ENCODE results near the gene RAB44.

The RAB44 gene

DNA sequence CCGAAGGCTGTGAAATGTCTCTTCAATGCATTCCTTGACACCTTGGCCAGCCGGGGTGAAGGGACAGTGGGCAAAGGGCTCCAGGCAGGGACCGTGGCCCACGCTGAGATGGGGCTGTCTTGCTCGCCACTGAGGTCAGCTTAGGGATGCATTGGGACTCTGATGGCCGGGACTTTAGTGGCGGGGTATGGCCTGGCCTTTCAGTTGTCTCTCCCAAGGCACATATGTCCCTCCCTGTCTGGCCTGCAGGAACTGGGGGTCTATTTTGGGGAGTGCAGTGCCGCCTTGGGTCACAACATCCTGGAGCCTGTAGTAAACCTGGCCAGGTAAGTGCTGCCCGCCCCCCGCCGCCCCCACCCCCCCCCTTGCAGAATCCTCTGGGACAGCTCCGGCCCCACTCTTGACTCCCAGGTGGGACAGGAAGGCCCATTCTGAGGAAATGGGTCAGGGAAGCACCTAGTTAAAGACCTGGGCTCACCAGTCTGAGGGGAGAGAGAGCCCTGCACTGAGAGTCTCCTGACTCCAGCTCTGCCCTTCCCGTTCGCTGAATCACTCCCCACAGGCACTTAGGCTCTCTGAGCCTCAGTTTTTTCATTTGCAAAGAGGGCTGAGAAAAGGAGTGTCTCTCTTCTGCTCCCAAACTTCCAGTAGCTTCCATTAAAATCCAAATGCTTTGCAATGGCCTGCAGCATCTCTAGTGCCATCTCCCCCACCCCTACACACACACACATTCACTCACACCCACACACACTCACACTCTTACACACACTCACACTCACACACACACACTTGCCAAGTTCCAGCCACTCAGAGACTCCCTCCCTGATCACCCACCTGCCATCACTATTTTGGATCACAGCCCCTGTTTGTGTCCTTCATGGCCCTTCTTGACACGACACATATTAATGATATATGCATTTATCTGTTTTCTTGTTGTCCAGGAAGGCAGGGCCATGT lies 33.1 kb downstream of the RAB44 start:
- no peak for DNase-seq

DNA sequence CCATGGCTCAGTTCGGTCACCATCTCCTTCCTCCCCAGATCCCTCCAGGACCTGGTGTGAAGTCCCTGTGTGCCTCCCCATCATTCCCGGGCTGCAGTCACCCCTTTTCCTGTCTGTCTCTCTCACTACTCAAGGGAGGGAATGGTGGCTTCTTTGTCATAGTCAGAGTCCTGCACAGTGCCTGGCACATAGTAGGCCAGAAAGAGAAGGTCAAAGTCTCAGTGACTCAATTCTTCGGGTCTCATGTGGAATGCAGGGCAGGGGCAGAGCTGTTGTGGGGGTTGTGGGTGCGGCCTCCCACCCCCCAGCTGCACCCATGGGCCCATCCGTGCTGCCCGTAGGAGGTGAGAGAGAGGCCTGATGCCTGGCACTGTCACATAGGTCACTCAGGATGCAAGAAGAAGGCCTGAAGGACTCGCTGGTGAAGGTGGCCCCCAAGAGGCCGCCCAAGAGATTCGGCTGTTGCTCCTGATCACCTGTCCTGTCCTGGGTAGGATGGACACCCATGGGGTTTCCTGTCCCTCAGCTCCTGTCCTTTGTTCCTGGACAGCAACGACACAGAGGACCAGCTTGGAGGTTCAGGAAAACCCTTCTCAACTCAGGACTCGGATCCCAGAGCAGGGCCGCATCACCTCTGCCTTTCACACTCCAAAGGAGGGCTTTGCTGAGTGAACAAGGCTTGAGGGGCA lies 34.1 kb downstream of the RAB44 start:
- DNase-seq, result no peak

DNA sequence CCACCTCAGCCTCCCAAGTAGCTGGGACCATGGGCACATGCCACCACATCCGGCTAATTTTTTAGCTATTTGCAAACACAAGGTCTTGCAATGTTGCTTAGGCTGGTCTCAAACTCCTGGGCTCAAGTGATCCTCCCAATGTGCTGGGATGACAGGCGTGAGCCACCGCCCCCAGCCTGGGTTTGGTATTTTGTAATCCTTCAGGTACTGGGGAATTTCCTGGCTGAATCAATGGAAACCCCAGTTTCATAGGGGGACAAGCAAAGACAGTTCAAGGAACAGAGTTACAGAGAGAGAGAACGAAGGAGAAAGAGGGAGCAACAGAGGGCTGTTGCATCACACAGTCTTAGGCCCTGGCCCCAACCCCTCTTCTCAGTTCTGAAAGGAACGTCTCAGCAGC lies 35.7 kb downstream of the RAB44 start:
- DNase-seq, result no peak

DNA sequence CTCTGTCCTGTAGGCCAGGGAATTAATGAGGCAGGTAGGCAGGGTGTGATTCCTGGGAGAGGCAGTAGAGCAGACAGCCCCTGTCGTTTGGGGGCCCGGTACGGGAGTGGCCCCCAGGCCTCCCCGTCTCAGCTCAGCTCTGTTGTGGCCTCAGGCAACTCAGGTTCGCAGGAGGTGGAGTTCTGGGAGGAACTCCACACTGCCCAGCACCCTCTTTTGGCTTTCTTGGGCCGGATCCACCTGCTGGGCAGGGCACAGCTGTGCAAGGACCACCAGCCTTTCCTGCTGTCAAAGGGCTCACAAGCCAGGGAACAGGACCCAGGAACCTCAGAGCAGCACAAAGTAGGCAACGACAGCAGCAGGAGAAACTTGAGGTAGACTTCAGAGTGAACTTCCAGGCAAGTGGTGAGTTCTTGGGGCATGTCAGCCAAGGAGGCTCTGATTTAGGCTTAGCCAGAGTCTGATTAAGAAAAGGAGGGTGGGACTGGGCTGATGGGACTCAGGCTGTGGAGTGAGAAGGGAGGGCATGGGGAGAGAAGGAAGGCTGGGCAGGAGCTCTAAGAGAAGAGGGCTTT lies 36.9 kb downstream of the RAB44 start:
- no peak for DNase-seq

DNA sequence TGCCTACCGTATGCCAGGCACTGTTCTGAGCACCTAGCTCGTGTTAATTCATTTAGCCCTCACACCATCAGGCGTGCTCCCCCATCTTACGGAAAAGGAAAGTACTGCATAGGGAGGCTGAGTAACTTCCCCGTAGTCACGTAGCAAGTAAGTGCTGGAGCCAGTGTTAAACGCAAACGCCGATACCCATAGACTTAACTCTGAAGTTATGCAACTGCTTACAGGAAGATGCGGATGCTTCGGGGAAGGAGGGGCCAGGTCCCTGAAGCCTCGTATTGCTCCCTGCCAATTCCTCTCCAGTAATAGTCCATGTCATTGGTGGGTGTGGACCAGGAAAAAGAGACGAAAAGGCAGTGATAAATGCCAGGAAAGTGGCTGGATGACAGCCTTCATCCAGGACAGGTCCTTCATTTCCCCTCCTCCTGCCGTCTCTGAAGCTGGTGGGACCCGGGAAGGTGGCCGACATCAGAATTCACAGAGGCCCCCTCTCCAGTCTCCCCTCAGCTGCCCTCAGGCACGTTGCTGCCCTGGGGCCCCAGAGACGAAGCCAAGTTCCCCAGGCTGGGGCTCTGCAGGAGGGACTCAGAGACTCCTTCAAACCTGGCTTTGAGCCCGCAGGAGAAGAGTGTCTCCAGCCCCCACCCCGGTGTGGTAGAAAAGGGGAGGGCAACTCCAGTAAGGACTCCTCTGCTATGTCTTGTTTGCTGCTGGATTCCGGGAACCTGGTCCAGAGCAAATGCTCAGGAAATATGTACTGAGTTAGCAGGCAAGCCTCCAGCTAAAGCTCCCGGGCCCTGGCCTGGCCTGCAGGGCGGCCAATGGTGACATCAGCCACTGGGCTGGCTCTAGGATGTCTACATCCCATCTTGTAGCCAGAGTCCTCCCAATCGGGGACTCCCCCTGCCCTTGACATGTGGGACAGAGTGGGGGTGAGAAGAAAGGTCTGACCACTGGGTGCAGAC lies 37.8 kb downstream of the RAB44 start:
- DNase-seq, result peak; percentile 82

DNA sequence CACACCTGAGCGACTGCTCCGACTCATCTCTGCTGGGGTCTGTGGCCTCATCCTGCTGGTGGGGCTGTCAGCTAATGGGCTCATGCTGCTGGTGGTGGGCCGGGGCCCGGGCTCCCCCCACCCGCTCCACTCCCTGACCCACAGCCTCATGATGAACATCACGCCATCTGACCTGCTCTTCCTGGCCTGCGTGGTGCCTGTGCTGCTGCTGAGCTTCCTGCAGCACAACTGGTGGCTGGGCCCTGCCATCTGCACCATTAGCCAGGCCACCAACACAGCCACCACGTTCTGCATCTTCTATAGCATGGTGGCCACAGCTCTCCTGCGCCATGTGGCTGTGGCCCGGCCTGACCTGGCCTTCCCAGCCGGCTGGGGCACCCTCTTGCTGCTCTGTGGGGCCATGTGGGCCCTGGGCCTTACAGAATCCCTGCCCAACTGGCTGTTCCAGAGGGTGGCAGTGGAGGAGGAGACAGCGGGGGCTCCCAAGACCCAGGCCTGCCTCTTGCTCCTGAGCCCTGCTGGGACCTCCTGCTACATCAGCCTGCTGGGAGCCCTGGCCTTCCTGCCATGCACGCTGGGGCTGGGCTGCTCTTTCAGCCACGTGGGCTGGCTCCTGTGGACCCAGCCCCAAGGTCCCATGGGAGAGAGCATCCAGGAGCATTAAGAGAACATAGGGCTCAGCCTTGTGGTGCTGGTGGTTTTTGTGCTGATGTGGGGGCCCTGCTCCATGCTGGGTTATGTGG lies 39.6 kb downstream of the RAB44 start:
- no peak for DNase-seq

DNA sequence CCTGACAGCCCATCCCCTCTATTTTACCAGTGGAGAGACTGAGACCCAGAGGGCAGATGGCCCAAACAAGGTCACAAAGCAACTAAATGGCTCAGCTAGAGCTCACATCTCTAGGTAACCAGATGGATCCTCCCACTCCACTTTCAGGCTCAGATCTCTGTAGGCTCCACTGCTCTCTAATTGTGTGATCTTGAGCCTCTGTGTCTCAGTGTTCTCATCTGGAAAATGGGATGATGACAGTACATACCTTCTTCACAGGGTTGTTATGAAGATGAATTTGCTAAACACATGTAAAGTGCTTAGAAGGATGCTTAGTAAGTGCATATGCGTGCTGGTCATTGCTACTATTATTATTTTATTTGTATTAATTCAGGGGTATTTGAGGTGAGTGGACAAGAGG lies 40.5 kb downstream of the RAB44 start:
- no peak for DNase-seq

DNA sequence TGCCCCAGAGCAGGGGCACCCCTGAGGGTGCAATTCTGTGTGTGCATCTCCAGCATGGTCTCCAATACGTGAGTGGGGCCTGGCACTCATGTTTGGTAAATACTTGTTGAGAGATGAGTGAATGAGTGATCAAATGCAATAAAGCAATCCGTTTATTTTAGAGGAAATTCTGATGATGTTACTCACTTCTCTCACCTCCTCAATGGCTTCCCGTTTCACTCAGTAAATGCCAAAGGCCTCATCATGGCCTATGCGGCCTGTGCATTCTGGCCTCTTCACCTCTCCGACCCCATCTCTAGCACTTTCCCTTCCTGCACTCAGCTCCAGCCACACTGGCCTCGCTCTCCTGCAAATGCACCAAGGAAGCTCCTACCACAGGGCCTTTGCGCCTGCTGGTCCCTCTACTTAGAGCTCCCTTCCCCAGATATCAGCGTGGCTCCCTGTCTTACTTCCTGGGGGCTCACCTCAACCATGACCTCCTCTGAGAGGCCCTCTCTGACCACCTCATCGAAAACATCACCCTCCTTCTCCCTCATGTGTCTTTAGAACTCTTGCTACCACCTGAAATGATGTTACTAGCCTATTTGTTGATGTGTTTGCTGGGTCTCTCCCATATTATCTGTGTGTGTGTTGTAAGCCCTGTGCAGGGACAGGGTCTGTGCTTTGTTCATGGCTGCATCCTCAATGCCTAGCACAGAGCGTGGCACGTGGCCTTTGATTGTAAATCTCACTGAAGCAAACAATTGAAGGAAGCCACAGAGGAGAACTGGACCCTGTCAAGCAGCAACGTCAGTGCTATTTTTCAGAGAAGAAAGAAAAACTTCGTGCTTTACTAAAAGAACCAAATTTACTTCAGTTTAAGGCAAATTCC lies 42.6 kb downstream of the RAB44 start:
- no peak for DNase-seq

DNA sequence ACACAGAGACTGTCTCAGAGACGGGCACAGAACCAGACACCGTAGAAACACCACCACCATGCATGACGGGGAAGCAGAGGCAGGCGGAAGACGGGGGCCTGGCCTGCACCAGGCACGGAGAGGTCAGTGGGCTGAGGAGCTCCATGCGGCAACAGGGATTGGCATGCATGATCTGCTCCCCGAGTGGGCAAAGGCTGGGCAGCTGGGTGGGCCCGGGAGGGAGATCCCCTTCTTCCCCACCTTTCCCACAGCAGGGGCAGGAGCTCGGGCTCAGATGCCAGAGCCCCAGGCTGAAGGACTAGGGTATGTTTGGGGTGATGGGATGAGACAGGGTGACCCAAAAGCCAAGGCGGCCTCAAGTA lies 43.2 kb downstream of the RAB44 start:
- no peak for DNase-seq

DNA sequence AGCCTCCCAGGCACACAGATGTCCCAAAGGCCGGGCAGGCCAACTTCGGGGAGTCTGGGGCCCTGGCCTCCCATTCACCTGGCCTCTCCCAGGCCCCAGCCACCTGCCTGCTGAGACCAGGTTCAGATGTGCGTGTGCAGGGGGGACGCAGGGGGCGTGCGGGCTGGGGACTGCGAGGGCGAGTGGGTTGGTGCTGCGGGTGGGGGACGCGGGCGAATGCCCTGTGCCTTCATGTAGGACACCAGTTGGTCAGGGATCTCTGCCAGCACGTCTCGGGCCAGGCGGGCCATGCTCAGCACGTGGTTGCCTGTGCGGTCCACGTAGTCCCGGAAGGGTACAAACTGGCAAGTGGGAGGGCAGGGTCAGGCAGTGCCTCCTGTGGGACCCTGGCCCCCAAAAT lies 44.5 kb downstream of the RAB44 start:
- no peak for DNase-seq

DNA sequence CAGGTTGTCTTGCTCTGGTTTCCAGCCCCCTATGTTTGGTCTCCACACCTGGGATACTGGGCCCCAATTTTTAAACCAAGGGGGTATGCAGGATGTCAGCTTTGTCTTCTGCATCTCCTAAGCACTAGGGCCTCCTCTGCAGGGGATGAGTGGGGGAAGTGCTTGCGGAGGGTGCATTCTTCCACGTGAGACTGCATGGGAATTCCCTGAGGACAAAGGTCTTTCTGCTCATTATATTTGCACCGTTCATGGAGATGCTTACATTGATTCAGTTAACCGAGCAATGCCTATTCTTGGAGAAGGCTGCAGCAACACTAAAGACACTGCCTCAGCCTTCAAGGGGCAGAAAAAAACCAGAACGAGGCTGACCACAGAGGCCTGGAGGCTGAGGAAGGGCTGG lies 45.4 kb downstream of the RAB44 start:
- no peak for DNase-seq

DNA sequence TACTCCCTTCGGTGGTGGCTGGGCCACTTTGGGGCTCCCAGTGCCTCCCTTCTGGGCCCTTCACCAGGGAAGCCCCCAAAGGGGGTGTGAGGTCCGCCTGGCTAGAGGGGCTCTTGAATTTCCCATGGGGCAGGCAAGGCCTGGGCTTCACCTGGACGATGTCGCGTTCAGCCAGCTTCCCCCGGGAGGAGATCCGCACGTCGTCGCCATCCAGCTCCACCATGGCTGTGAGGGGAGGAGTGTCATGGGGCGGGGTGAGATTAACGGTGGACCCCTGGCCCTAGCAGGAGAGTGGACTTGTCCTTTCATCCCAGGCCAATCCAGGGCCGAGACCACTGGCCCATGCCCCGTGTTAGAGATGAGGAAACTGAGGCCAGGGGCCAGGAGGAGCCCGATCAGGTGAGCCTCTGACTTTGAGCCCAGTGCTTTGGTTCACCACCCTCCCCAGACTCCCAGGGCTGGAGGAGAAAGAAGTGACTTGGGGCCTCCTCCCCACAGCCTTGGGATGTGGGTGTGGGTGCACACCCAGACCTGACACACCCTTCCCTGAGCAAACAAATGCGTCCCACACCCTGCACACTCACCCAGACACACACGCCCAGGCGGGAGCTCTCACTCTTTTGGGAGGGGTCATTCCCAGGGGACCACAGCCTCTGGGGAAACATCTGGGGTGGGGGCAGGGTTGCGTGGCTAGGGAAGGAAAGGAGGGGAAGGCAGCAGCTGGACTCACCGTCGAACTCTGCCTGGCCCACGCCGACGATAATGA lies 46.1 kb downstream of the RAB44 start:
- DNase-seq, result no peak

DNA sequence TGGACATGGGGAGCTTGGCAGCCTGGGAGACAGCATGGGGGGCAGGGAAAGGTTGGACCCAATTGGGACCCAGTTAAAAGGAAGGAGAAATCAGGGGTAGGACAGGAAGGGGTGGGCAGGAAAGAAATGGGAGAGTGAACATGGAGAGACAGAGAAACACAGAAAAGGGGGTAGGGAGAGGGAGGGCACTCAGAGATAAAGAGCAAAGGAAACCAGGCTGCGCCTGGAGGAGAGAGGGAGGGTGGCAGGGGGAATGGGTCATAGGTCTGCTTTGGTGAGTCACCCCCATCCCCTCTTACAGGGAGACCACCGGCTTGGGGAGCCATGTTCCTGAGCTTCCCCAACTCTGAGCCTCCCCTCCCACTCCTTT lies 46.7 kb downstream of the RAB44 start:
- DNase-seq, result no peak

DNA sequence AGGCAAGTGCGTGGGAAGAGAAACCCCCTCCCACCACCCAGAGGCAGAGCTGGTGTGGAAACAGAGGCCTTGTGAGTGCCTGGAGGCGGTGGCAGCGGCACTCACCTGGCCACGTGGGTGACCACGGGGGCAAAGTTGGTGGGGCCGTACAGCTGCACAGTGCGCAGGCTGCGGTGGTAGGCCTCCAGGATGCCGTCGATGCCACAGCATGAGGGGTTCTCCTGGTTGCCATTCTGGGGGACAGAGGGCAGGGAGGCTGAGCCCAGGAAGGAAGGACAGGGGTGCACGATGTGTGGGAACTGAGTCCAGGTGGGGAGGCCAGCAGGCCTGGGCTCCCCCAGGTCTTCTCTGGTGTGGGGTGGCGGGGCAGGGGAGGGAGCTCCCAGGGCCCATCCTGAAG lies 47.7 kb downstream of the RAB44 start:
- no peak for DNase-seq

DNA sequence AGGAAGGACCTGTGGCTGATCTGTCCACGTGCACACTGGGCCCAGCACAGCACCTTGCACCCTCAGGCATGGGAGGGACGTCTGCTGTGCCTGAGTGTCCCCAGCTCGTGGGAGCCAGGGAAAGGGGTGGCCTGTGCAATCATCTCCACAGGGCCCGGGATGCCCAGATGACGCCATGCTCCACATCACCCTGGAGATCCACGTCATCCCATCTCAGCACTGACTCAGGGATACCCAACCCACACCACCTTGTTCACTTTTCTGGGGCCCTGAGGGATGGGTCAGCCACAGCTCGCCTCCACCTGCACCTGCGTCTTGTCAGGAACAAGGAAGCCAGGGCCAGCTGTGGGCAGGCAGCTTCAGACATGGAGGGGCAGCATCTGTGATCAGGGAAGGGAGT lies 48.2 kb downstream of the RAB44 start:
- no peak for DNase-seq

DNA sequence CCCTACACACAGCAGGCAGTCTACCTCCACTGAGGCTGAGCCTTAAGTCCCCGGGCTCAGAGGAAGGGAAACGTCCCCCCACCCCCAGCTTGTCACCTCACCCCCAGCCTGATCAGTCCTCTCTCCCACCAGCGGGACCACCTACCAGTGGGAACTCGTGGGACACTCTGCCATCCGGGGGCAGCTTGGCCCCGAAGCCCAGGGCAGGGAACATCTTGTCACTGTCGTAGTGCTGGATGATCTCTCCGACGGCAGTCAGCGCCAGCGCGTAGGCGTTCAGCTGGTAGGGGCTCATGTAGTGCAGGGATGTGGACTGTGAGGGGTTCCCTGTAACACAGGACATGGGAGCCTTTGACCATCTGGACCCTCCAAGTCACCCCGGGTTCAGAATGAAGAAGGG lies 48.6 kb downstream of the RAB44 start:
- no peak for DNase-seq

DNA sequence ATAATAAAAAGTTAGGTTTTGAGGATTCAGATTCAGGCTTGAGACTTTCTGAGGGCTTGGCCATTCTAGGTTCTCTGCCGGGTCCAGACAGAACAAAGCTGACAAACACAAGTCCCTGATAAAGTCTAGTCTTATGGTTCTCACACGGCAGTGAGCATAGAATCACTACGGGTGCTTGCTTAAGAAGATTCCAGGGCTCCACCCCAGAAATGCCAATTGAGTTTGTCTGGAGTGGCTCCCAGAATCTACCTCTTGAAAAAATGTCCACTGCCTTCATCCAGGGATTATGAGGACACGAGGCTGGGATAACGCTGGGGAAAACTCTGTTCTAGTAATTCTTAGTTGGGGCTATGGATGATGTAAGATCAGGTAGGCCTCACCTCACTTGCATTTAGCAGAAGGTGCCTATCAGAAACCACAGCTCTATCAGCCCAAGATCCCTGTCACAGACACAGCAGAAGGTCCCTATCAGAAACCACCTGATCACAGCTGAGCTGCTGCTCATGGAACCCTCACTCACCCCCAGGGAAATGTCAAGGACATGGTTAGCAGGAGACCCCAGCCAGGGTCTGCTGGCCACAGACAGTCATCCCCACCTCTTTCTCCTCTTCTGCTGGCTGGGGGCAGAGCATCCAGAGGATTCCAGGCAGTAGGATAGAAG lies 52.3 kb downstream of the RAB44 start:
- DNase-seq, result no peak

DNA sequence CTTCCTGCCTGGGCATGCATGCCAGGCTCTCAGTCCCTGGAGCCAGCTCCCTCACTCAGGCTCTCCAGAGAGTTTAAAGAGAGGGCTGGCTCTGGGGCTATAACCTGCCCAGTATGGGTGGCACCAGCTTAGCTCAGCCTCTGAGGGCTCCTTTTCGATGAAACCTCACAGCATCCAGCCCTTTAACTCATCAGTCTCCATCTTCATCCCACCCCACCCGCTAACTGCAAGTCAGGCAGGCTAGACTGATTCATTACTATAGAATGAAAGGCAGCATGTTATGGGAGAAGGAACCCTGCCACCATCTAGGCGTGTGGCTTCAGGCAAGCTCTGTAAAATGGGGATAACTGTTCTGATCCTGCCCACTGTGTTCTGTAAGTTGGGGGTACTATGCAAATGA lies 53.5 kb downstream of the RAB44 start:
- DNase-seq, result no peak

DNA sequence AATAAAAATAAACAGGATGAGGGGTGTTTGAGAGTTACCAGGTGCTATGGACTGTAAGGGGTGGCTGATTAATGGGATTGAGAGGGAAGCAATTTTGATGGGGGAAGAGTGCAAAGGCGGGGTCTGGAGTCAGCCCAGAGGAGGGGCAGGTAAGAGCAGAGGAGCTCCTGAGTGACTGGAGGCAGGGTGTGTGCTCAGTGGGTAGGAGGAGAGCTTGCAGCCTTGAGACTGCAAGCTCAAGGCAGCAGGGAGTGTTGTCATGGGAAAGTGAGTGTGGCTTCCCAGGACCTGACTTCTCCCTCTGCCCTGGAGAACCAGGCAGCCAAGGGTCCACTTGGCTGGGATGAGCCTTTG lies 54.2 kb downstream of the RAB44 start:
- no peak for DNase-seq

Measured in fibroblast of skin of abdomen (primary cell).